ENCODE measurements around the gene IRAK2. TPM values are rescaled to one million over a fixed set of nuclear protein-coding genes. Genes with fewer than 3 reads are reported as not detected.
"Not testable (repeated sequence)": the region's sequence is repeated elsewhere in the genome, so short reads cannot be mapped to it uniquely, and the experiment has no call there.

The IRAK2 gene, protein sequence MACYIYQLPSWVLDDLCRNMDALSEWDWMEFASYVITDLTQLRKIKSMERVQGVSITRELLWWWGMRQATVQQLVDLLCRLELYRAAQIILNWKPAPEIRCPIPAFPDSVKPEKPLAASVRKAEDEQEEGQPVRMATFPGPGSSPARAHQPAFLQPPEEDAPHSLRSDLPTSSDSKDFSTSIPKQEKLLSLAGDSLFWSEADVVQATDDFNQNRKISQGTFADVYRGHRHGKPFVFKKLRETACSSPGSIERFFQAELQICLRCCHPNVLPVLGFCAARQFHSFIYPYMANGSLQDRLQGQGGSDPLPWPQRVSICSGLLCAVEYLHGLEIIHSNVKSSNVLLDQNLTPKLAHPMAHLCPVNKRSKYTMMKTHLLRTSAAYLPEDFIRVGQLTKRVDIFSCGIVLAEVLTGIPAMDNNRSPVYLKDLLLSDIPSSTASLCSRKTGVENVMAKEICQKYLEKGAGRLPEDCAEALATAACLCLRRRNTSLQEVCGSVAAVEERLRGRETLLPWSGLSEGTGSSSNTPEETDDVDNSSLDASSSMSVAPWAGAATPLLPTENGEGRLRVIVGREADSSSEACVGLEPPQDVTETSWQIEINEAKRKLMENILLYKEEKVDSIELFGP
- total RNA-seq (0.80 TPM), polyA plus RNA-seq (ENCODE audit: insufficient read depth in 1 of 8, insufficient read length in 8 of 8, low replicate concordance in 1 of 8) (under 1 TPM; 0.44 to 0.93 (median 0.56) TPM)
- long read RNA-seq, donor 1, result 0 reads
- long read RNA-seq, donor 2, result 0 reads
- long read RNA-seq, donor 3, result 0 reads
- long read RNA-seq, donor 4, result 0 reads
- long read RNA-seq, donor 5, result 0 reads
- long read RNA-seq, donor 6, result 0 reads
- long read RNA-seq, donor 7, result 0 reads
- long read RNA-seq, donor 8, result 0 reads
- long read RNA-seq, donor 9, result 0 reads
- long read RNA-seq, donor 10, partial matches to known transcripts, result 0 of 1 reads
- long read RNA-seq, donor 10, other reads (novel, unspliced or antisense), result 0 of 1 reads
- long read RNA-seq, donor 11, result 0 reads

DNA sequence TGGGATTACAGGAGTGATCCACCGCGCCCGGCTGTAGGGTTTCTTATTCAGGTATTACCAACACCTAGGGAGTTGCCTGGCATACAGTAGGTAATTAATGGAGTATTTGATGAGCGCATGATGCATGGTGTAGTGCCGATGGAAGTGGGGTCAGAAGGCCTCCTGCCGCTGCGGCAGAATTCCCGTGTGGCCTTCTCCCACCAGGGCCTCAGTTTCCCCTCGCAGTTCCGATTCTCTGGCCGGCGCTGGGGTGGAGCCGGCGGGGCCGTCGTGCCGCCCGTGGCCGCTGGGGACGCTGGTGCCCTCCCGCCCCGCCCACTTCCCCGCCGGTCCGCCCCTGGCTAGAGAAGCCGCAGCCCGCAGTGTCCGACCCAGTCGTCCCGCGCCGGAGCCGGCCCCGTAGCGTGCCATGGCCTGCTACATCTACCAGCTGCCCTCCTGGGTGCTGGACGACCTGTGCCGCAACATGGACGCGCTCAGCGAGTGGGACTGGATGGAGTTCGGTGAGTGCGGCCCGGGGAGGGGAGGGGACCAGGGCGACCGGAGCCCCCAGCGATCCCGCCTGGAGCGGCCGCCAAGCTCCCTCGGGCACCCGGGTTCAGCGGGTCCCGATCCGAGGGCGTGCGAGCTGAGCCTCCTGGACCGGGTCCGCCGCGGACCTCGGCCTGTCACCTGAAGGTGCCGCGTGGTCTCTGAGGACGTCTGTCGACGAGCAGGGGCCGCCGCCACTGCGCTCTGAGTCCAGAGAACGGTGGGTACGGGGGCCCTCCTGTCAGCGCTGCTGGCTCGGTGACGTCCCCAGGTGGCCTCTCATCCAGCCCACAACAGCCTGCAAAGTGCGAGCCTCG is at the start of gene IRAK2:
Gene IRAK2 (plus strand): TSS at position 374 of the 848 bp plus-strand sequence. CDS start 36 bp downstream, at position 410.
- Histone ChIP-seq H3K9me3 (replicated peaks; ENCODE audit: control insufficient read depth, low read depth, low read length) (peaks cover 10% of the 10 kb centered on the region), H3K4me3 (ENCODE audit: low read length) (peak within 1 kb of the TSS; percentile 72), H3K4me1 (ENCODE audit: control insufficient read depth, insufficient read depth, low read length) (peaks cover 9% of the 10 kb centered on the region), H3K36me3 (ENCODE audit: control insufficient read depth, insufficient read depth, low read length) (no peaks in the 10 kb centered on the region), H3K27ac (ENCODE audit: low read length) (no peak within 1 kb of the TSS), H3K27me3 (ENCODE audit: control insufficient read depth, insufficient read depth, low read length) (peaks cover 3% of the 10 kb centered on the region)
- WGBS (ENCODE audit: insufficient coverage), result 2% methylated on average over 67 of the region's 76 CpGs
- DNase-seq, result peak; percentile 64

DNA sequence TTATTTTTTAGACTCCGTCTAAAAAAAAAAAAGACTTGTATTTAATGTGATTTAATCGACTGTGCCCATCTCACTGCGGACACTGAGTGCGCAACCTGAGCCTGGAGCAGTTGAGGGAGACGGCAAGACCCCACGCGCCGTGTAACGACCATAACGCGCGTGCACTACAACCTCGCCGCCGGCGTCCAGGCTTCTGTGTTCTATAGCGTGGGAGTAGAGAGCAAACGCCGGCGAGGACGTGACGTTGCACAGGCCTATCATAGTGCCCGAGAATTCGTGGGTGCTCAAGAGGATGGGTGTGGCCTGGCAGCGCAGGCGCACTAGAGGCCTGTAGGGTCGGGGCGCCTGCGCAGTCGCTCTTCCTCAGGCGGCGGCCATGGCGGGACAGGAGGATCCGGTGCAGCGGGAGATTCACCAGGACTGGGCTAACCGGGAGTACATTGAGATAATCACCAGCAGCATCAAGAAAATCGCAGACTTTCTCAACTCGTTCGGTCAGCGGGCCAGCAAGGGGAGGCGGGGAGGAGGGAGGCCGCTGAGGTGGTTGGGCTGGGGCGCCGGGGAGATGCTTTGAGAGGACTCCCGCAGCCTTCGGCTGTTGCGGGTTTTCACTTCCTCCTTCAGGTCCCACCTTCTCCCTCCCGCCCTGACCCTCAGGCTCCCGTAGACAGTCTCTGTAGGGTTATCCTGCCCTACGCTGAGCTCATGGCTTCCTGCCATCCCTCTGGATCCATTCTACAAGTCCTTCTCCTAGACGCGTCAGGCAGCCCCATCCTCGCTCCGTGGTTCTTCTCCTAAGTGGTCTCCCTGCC is 49.2 kb upstream of the IRAK2 start, which contains the start of gene BRK1:
Gene BRK1 (plus strand): TSS at position 350 of the 812 bp plus-strand sequence. CDS start 27 bp downstream, at position 377.
- H3K4me3 ChIP-seq (ENCODE audit: low read length), result peak within 1 kb of the TSS; percentile 95
- H3K27me3 ChIP-seq (ENCODE audit: control insufficient read depth, insufficient read depth, low read length), result no peaks in the 10 kb centered on the region
- peak; percentile 98 for DNase-seq
- 0% methylated on average over 41 of the region's 54 CpGs for WGBS (ENCODE audit: insufficient coverage)
- H3K9me3 ChIP-seq (replicated peaks; ENCODE audit: control insufficient read depth, low read depth, low read length), result no peaks in the 10 kb centered on the region
- peaks cover 10% of the 10 kb centered on the region for H3K36me3 ChIP-seq (ENCODE audit: control insufficient read depth, insufficient read depth, low read length)
- H3K27ac ChIP-seq (ENCODE audit: low read length), result peak within 1 kb of the TSS; percentile 77
- peaks cover 9% of the 10 kb centered on the region for H3K4me1 ChIP-seq (ENCODE audit: control insufficient read depth, insufficient read depth, low read length)

DNA sequence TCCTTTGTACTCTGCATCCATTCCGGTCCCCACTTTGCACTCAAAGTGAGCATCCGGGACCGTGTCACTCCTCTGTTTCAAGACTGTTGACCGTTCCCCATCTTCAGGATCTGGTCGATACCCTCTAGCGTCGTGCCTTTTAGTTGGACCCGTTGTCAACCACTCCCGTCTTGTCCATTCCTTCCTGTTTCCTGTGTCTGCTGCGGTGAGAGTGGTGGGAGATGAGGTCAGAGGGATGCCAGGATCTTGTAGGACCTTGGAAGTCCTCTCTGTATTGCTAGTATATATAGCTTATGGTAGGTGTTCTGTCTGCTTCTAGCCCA is 48.6 kb upstream of the IRAK2 start:
- H3K27me3 ChIP-seq (ENCODE audit: control insufficient read depth, insufficient read depth, low read length), result no peaks in the 10 kb centered on the region
- WGBS (ENCODE audit: insufficient coverage), result 0% methylated on average over 3 of the region's 10 CpGs

DNA sequence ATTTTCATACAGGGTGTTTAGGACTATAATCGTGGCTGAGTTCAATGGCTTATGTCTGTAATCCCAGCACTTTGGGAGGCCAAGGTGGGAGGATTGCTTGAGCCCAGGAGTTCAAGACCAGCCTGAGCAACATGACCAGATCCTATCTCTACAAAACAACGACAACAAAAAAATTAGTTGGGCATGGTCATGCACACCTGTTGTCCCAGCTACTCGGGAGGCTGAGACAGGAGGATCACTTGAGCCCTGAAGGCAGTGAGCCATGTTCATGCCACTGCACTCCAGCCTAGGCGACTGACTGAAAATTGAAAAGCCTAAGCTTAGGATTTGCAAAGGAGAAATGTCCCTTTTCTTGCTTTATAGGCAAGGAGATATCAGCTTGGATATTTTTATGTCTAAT is 47.8 kb upstream of the IRAK2 start:
- peaks cover 9% of the 10 kb centered on the region for H3K4me1 ChIP-seq (ENCODE audit: control insufficient read depth, insufficient read depth, low read length)
- DNase-seq, result no peak
- 89% methylated on average over 1 of the region's 4 CpGs for WGBS (ENCODE audit: insufficient coverage)

More for the DNA sequence above, 48.6 kb upstream of the IRAK2 start:
- H3K4me1 ChIP-seq (ENCODE audit: control insufficient read depth, insufficient read depth, low read length), result peaks cover 9% of the 10 kb centered on the region
- DNase-seq, result no peak
- no peaks in the 10 kb centered on the region for H3K9me3 ChIP-seq (replicated peaks; ENCODE audit: control insufficient read depth, low read depth, low read length)
- H3K27ac ChIP-seq (ENCODE audit: low read length), result peak overlapping the region; percentile 62
- peaks cover 13% of the 10 kb centered on the region for H3K36me3 ChIP-seq (ENCODE audit: control insufficient read depth, insufficient read depth, low read length)
- peak overlapping the region; percentile 95 for H3K4me3 ChIP-seq (ENCODE audit: low read length)

DNA sequence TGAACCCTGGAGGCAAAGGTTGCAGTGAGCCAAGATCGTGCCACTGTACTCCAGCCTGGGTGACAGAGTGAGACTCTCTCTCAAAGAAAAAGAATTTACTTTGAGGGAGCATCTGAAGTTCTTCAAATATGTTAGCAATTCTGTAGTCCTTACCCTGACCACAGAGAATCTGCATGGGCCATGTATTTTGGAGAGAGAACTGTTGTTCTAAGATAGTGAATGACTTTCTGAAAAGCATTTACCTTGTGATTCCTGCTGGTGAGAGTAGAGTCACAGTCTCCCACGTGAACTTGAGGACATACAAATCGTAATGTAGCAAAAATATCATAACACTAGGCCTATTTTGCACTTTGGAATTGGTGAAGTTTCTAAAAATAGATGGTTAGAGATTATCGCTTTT is 45.3 kb upstream of the IRAK2 start:
- Histone ChIP-seq H3K4me1 (ENCODE audit: control insufficient read depth, insufficient read depth, low read length) (peaks cover 9% of the 10 kb centered on the region), H3K36me3 (ENCODE audit: control insufficient read depth, insufficient read depth, low read length) (peaks cover 15% of the 10 kb centered on the region), H3K27me3 (ENCODE audit: control insufficient read depth, insufficient read depth, low read length) (no peaks in the 10 kb centered on the region), H3K9me3 (replicated peaks; ENCODE audit: control insufficient read depth, low read depth, low read length) (no peaks in the 10 kb centered on the region), H3K4me3 (ENCODE audit: low read length) (no peak overlapping the region), H3K27ac (ENCODE audit: low read length) (no peak overlapping the region)
- no CpG with 5 or more reads among the region's 4 CpGs for WGBS (ENCODE audit: insufficient coverage)
- DNase-seq, result no peak

More for the DNA sequence above, 47.8 kb upstream of the IRAK2 start:
- H3K36me3 ChIP-seq (ENCODE audit: control insufficient read depth, insufficient read depth, low read length), result peaks cover 13% of the 10 kb centered on the region
- no peaks in the 10 kb centered on the region for H3K9me3 ChIP-seq (replicated peaks; ENCODE audit: control insufficient read depth, low read depth, low read length)
- H3K27ac ChIP-seq (ENCODE audit: low read length), result no peak overlapping the region
- H3K27me3 ChIP-seq (ENCODE audit: control insufficient read depth, insufficient read depth, low read length), result no peaks in the 10 kb centered on the region
- no peak overlapping the region for H3K4me3 ChIP-seq (ENCODE audit: low read length)

DNA sequence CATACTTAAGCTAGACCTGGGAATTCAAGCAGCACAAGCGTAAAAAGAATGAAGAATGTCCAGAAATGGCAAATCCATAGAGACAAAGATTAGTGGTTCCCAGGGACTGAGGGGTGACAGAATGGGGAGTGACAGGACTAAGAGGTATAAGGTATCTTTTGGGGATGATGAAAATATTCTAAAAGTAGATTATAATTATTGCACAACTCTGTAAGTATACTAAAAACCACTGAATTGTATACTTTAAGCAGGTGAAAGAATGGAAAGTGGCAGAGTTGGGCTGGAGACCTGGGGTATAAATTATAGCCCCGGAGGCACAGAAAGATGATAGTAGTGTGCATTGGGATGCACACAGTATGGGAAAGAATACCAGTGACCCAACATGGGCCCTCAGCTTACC is 43.7 kb upstream of the IRAK2 start:
- H3K36me3 ChIP-seq (ENCODE audit: control insufficient read depth, insufficient read depth, low read length), result peaks cover 29% of the 10 kb centered on the region
- H3K4me1 ChIP-seq (ENCODE audit: control insufficient read depth, insufficient read depth, low read length), result peaks cover 9% of the 10 kb centered on the region
- DNase-seq, result no peak
- H3K27ac ChIP-seq (ENCODE audit: low read length), result no peak overlapping the region
- H3K9me3 ChIP-seq (replicated peaks; ENCODE audit: control insufficient read depth, low read depth, low read length), result no peaks in the 10 kb centered on the region
- H3K27me3 ChIP-seq (ENCODE audit: control insufficient read depth, insufficient read depth, low read length), result no peaks in the 10 kb centered on the region
- 75% methylated on average over 2 of the region's 2 CpGs for WGBS (ENCODE audit: insufficient coverage)
- H3K4me3 ChIP-seq (ENCODE audit: low read length), result no peak overlapping the region

DNA sequence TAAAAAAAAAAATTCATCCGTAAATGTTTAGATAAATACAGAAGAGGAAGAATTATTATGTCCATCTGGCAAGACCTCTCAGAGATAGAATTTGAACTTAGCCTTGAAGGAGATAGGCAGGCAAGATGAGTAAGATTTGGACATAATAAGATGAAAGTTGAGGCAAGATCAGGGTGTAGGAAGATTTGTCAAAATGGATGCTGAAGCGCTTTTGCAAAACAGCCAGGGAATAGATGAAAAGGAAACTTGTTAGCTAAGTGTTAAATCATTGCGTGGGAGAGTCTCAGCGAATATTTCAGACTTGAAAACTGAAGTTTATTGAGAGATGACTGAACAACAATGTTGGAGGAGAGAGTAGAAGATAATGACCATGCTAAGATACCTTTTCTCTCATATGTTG is 42.0 kb upstream of the IRAK2 start:
- Histone ChIP-seq H3K27me3 (ENCODE audit: control insufficient read depth, insufficient read depth, low read length) (no peaks in the 10 kb centered on the region), H3K36me3 (ENCODE audit: control insufficient read depth, insufficient read depth, low read length) (peaks cover 44% of the 10 kb centered on the region), H3K9me3 (replicated peaks; ENCODE audit: control insufficient read depth, low read depth, low read length) (no peaks in the 10 kb centered on the region), H3K27ac (ENCODE audit: low read length) (no peak overlapping the region), H3K4me1 (ENCODE audit: control insufficient read depth, insufficient read depth, low read length) (no peaks in the 10 kb centered on the region), H3K4me3 (ENCODE audit: low read length) (no peak overlapping the region)
- no peak for DNase-seq
- 83% methylated on average over 1 of the region's 4 CpGs for WGBS (ENCODE audit: insufficient coverage)

DNA sequence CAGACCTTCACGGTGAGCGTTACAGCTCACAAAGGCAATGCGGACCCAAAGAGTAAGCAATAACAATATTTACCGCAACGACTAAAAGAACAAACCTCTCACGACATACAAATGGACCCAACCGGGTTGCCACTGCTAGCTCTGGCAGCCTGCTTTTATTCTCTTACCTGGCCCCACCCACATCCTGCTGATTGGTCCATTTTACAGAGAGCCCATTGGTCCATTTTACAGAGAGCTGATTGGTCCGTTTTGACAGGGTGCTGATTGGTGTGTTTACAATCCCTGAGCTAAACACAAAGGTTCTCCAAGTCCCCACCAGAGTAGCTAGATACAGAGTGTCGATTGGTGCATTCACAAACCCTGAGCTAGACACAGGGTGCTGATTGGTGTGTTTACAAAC is 28.8 kb upstream of the IRAK2 start:
- not testable (repeated sequence) for H3K27me3 ChIP-seq (ENCODE audit: control insufficient read depth, insufficient read depth, low read length); H3K4me3 ChIP-seq (ENCODE audit: low read length); DNase-seq; H3K36me3 ChIP-seq (ENCODE audit: control insufficient read depth, insufficient read depth, low read length); H3K4me1 ChIP-seq (ENCODE audit: control insufficient read depth, insufficient read depth, low read length); H3K9me3 ChIP-seq (replicated peaks; ENCODE audit: control insufficient read depth, low read depth, low read length); H3K27ac ChIP-seq (ENCODE audit: low read length)
- 85% methylated on average over 6 of the region's 9 CpGs for WGBS (ENCODE audit: insufficient coverage)

DNA sequence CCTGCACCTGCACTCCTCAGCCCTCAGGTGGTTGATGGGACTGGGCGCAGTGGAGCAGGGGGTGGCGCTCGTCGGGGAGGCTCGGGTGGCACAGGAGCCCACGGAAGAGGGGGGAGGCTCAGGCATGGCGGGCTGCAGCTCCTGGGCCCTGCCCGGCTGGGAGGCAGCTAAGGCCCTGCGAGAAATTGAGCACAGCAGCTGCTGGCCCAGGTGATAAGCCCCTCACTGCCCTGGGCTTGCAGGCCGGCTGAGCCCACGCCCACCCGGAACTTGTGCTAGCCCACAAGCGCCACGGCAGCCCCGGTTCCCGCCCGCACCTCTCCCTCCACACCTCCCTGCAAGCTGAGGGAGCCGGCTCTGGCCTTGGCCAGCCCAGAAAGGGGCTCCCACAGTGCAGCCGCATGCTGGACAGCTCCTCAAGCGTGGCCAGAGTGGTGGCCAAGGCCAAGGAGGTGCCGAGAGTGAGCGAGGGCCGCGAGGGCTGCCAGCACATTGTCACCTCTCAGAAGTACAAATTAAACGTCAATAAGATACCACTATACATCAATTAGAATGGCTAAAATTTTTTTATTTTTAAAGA is 28.2 kb upstream of the IRAK2 start:
- no peak for DNase-seq
- Histone ChIP-seq H3K4me3 (ENCODE audit: low read length) (no peak overlapping the region), H3K27ac (ENCODE audit: low read length) (no peak overlapping the region), H3K9me3 (replicated peaks; ENCODE audit: control insufficient read depth, low read depth, low read length) (no peaks in the 10 kb centered on the region), H3K4me1 (ENCODE audit: control insufficient read depth, insufficient read depth, low read length) (peaks cover 3% of the 10 kb centered on the region), H3K27me3 (ENCODE audit: control insufficient read depth, insufficient read depth, low read length) (no peaks in the 10 kb centered on the region), H3K36me3 (ENCODE audit: control insufficient read depth, insufficient read depth, low read length) (no peaks in the 10 kb centered on the region)
- WGBS (ENCODE audit: insufficient coverage), result 91% methylated on average over 16 of the region's 25 CpGs
